Stromal cell of bone marrow (primary cell): ENCODE measurements around the gene JAG2.

ENCODE experiments used
- DNase-seq: peaks from one replicate; pipeline ENCODE4 v3.0.0-alpha.2; 2012; ENCODE audit warnings: low read depth

JAG2 gene

DNA sequence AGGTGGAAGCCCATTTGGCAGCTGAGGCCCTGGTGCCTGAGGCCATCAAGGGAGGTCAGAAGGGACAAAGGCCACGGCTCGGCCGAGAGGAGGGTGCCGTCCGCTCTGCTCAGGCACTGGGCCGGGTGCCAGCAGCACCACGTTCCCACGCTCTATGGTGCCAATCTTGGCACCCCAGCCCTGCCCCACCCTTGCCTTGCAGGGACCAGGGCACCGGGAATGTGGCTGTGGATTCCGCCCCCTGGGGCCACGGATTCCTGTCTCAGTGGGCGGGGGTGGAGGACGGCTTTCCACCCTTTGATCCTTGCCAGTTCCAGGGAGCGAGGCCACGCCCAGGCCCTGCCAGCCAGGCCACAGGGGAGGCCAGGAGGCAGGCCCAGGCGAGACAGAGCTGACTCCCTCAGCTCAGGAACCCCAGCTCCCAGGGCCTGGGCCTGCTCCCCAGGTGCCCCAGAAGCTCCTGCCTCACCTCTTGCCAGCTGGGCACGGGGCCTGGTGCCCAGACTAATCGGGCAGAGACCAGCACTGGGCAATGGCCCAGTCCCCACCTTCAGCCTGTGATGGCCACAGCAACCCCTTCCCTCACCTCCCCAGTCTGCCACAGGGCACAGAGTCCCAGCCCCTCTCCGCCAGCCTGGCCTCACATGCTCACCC lies 76.9 kb downstream of the JAG2 start:
- no peak for DNase-seq

- DNase-seq, result no peak
Measured at GRCh38 chr14:105091054-105091516, 77.5 kb downstream of the JAG2 start.
